Body of pancreas (tissue), 4 donors: ENCODE results near the gene BTBD9.

Experiments used
- CTCF ChIP-seq, 7 experiments: fragments of 450-650 bp in 4 of 7; fragments of 200-600 bp in 3 of 7; sonication (generic) in 3 of 7; IDR thresholded peaks; one replicate each; pipeline ENCODE4 v1.5.1; 2016 to 2019; ENCODE audit warnings: antibody characterized with exemption in 7 of 7
- POLR2A ChIP-seq, 3 donors: fragments of 450-650 bp; IDR thresholded peaks; one replicate each; pipeline ENCODE4 v1.6.1; 2016; ENCODE audit warnings: antibody characterized with exemption in 3 of 3, mild to moderate bottlenecking in 2 of 3

DNA sequence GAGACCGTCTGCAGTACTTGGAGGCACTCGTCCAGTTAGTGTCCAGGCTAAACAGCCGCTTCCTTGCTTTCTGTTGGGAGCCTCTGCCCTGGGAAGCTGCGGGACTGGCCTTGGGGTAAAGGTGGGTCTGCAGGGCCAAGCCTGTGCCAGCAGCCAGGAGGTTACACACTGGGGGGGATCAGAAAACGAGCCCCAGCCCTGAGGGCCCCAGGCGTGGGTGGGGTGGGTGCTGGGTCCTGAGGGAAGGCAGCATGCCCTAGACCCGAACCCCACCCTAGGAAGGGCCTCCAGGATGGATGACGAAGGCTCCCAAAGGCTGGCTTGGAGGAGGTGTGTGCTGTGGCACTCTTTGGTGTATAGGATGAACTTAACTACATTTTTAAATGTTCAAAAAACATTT is 485.0 kb downstream of the BTBD9 start:
- no peak for TF ChIP-seq POLR2A (IDR thresholded peaks at IDR 0.05)
- TF ChIP-seq CTCF (IDR thresholded peaks at IDR 0.05), result no peak
